Activated gamma-delta T cell treated with Interleukin-2 at 50 U/mL for 16 hours (primary cell): ENCODE results near the gene ZNF215.
"Not testable (repeated sequence)": the region's sequence is repeated elsewhere in the genome, so short reads cannot be mapped to it uniquely, and the experiment has no call there.

Experiments used
- DNase-seq: peaks from one replicate; pipeline ENCODE4 v3.0.0-alpha.2; 2020

The ZNF215 gene

GRCh38 chr11:6943131-6943530, 16.9 kb downstream of the ZNF215 start:
- DNase-seq: no peak

- not testable (repeated sequence) for DNase-seq
Observed at GRCh38 chr11:6954248-6954647, 28.0 kb downstream of the ZNF215 start.

- DNase-seq: no peak
Observed at GRCh38 chr11:6962141-6962540, 35.9 kb downstream of the ZNF215 start.

GRCh38 chr11:6962673-6963072, 36.4 kb downstream of the ZNF215 start:
- no peak for DNase-seq

GRCh38 chr11:6968816-6969215, 42.6 kb downstream of the ZNF215 start:
- DNase-seq: no peak

- DNase-seq: not testable (repeated sequence)
Observed at GRCh38 chr11:6969854-6970253, 43.6 kb downstream of the ZNF215 start.

GRCh38 chr11:6979365-6979764, 53.1 kb downstream of the ZNF215 start:
- DNase-seq: no peak

GRCh38 chr11:6986487-6986886, 60.3 kb downstream of the ZNF215 start:
- DNase-seq: no peak

- no peak for DNase-seq
Observed at GRCh38 chr11:6988506-6988905, 62.3 kb downstream of the ZNF215 start.

GRCh38 chr11:6991227-6991626, 65.0 kb downstream of the ZNF215 start:
- no peak for DNase-seq

GRCh38 chr11:6992026-6992425, 65.8 kb downstream of the ZNF215 start:
- no peak for DNase-seq

GRCh38 chr11:6992457-6993417, 66.5 kb downstream of the ZNF215 start:
- no peak for DNase-seq

GRCh38 chr11:6995703-6996102, 69.5 kb downstream of the ZNF215 start:
- no peak for DNase-seq

GRCh38 chr11:7004482-7004881, 78.3 kb downstream of the ZNF215 start:
- no peak for DNase-seq
